Measurements from ENCODE around the gene EPC2.

- TF ChIP-seq CTCF (IDR thresholded peaks at IDR 0.05; ENCODE audit: low read depth, low read length, poor library complexity, severe bottlenecking) (no peak), EZH2phosphoT487 (IDR thresholded peaks at IDR 0.05; ENCODE audit: borderline replicate concordance, low read length) (no peak)
These were observed 59.7 kb downstream of the EPC2 start for GRCh38 chr2:148704247-148704646.
